ENCODE data around the gene LDLRAD1.

DNA sequence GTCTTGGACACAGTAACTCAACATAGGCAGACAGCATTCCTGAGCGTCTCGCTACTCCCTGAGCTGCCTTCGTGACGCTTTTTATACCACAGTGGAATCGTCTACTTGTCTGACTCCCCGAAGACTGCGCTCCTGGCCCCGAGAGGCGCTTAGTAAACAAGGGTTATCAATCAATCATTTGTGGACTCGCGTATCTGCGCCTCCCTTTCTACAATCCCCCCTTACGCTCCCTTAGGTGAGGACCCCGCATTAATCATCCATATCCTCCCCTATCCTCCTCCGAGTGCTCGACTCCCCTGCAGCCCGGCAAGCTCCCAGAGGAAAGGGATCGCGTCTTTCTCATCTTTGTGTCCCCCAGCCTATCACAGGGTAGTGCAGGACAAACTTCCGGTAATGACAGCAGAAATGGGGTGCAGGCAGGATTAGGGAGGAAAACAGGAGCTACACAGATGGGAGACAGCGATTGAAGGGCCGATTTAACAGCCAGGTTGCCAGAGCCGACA is 34.5 kb upstream of the LDLRAD1 start:
- TF ChIP-seq POLR2A (IDR thresholded peaks at IDR 0.05; ENCODE audit: low read length) (no peak), GATA1 (IDR thresholded peaks at IDR 0.05; ENCODE audit: low read depth, low read length) (no peak)

All from erythroblast (primary cell).